Inflammatory macrophage treated with lipopolysaccharide for 4 hours (primary cell): ENCODE measurements around the gene ACMSD.
"Not testable (repeated sequence)": the region's sequence is repeated elsewhere in the genome, so short reads cannot be mapped to it uniquely, and the experiment has no call there.

Source experiments
- DNase-seq: peaks from one replicate; pipeline ENCODE4 v3.0.0-alpha.2; 2020

The ACMSD gene

DNA sequence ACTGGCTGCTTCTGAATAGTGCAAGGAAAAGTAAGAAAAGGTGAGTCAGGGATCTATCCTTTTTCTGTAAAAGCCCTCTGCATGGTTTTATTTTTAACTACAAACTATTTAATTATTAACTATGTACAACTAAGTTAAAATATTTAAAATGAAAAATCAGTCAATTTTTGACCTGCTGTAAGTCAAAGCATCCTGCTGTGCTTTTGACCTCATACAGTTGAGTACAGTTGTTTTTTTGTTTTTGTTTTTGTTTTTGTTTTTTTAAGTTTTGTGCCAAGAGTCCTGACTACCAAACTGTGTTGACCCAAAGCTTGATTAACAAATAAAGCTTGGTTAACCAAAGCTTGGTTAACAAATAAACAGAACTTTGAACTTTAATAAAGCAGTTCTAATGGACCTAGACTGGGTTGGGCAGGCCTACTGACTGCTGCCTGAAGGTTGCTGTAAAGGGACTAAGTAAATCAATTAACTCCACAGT is at the start of gene ACMSD:
Gene ACMSD, plus strand, starts transcription at position 474 of the 478 bp plus-strand sequence. CDS start 67 bp downstream, outside the sequence.
- DNase-seq: no peak

DNA sequence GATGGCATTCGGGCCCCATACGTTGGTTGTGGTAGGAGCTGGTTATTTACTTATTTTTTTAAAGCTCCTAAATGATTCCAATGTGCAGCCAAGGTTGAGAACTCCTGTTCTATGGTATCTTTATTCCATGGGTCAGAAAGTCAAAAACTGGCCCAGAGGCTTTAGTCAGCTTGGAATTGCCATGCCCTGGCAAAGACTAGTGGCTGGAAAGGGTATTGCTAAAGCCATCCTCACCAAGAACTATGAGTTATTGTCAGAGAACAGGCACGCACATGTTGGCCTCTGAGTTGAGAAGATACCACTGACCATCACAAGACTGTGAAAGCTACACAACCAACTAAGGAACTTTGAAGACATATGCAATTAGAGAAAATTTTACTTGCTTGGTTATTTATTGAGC is 47.9 kb upstream of the ACMSD start:
- no peak for DNase-seq

DNA sequence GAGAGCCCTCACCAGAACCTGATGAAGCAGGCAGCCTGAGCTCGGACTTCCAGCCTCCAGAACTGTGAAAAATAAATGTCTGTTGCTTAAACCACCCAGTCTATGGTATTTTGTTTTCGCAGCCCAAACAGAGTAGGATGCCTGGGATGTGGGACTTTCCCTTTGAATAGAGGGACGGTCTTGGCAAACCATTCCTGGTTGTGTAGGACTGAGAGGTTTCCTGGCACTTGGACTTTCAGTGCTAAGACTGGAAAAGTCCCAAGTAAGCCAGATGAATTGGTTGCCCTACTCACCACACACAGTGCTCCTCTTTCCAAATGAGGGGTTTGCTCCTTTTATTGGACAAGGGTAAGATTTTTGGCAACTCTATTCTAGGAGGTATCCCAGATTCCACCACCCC is 46.8 kb upstream of the ACMSD start:
- DNase-seq: no peak

GRCh38 chr2:134792186-134792585 is 46.2 kb upstream of the ACMSD start:
- no peak for DNase-seq

DNA sequence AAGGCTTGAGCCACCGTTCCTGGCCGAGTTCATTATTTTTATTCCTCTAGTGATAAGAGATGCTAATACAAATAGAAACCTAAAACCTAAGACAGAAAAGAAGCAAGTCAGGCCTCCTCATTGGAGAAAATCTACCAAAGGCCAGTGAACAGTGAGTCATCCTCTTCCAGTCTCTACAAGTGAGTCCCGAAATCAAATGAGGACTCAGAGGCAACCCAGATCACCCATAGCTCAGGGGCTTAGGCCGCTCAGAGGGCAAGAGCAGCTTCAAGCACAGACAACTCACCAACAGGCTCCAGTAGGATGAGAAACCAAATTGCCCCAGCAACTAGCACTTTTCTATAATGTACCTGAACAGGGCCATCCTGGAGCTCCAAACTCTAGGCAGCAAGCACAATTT is 42.7 kb upstream of the ACMSD start:
- no peak for DNase-seq

GRCh38 chr2:134796373-134796772 is 42.0 kb upstream of the ACMSD start:
- no peak for DNase-seq

- DNase-seq: no peak
These were observed 38.5 kb upstream of the ACMSD start for GRCh38 chr2:134799936-134800335.

DNA sequence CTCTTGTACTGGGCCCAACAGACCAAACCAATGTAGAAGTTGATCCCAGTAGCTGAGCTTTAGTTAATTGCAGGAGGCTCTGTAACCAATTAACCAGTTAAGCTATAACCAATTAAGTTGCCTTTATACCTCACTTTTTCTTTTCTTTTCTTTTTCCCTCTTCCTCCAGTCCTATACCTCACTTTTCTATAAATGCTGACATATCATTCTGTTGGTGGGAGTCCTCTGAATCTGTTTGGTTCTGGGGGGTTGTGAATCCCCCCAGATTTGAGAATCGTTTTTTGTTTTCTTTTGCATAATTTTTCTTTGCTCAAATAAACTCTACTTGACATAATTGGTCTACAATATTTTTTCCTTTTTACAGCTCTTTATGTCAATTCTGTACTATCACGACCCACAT is 38.1 kb upstream of the ACMSD start:
- no peak for DNase-seq

DNA sequence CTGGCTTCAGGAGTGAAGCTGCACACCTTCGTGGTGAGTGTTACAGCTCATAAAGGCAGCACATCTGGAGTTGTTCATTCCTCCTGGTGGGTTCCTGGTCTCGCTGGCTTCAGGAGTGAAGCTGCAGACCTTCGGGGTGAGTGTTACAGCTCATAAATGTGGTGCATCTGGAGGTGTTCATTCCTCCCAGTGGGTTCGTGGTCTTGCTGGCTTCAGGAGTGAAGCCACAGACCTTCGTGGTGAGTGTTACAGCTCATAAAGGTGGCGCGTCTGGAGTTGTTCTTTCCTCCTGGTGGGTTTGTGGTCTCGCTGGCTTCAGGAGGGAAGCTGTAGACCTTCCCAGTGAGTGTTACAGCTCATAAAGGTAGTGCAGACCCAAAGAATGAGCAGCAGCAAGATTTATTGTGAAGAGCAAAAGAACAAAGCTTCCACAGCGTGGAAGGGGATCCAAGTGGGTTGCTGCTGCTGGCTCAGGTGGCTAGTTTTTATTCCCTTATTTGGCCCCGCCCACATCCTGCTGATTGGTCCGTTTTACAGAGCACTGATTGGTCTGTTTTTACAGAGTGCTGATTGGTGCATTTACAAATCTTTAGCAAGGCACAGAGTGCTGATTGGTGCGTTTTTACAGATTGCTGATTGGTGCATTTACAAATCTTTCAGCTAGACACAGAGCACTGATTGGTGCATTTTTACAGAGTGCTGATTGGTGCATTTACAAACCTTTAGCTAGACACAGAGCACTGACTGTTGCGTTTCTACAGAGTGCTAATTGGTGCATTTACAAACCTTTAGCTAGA is 34.6 kb upstream of the ACMSD start:
- not testable (repeated sequence) for DNase-seq

GRCh38 chr2:134815741-134816140 is 22.7 kb upstream of the ACMSD start:
- no peak for DNase-seq

DNA sequence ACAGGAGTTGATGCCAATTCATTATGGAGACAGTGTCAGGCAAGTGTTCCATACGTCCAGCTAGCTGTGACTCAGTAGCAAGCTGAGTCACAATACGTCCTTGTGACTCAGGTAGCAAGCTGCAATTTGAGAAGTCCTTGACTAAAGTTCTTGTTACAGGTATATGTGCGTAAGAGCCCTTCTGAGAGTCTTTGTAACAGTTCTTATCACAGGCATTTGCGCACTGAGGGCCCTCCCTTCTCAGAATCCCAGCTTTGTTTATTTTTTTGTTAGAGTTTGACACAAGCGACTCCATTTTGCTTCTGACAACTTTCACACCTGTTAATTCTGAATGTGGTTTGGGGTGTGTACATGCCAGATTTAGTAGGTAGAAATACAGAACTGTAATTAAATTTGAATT is 20.1 kb upstream of the ACMSD start:
- no peak for DNase-seq

DNA sequence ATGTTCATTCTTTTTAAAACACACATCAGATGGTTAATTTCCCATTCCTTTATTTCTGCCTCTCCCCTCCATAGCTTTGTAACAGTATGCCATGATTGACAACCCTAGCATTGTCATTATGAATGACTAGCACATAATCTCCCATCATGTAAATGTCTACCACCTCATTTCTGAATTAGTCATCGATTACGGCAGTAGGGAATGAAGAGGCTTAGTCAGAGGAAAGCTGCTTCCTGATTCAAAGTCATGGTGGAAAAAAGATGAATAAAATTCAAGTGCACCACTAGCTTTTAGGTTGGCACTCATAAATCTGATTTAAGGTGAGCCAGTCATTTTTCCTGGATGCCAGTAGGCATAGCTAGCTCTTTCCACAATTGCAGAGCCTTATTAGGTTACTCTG is 19.1 kb upstream of the ACMSD start:
- DNase-seq: peak; percentile 18

DNA sequence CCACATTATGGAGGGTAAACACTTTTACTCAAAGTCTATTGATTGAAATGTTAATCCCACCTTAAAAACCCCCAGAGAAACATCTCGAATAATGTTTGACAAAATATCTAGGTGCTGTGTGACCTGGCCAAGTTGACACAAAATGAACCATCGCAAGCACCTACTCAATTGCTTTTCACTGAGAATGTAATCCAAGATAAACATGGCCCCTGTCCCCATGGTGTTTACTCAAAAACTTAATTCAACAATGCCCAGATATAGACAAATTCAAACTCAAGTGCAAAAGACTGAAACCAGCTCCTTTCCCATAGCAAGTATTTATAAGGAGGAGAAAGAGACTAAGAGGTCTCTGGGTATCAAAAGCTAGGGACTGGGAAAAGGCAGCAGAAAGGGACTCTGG is 15.0 kb upstream of the ACMSD start:
- DNase-seq: no peak

DNA sequence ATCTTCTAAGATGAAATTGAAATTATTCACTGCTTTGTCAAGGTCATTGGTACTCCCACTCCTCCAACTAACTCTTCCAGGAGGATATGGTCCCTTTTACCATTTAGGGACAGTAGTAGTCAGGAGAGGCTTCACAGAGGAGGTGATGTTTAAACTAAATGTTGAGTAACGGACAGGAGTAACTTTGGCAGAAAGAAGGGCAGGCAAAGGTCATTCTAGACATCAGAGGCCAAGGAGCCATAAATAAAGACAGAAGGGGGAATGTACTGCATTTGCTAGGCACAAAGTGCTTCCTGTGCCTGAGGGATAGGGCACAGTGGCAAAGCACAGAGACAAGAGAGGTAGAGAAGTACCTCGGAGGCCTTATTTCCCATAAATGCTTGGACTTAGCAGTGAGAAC is 14.6 kb upstream of the ACMSD start:
- DNase-seq: no peak

DNA sequence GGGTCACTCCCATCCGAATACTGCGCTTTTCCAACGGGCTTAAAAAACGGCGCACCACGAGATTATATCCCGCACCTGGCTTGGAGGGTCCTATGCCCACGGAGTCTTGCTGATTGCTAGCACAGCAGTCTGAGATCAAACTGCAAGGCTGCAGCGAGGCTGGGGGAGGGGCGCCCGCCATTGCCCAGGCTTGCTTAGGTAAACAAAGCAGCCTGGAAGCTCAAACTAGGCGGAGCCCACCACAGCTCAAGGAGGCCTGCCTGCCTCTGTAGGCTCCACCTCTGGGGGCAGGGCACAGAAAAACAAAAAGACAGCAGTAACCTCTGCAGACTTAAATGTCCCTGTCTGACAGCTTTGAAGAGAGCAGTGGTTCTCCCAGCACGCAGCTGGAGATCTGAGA is 12.7 kb upstream of the ACMSD start:
- not testable (repeated sequence) for DNase-seq

GRCh38 chr2:134835471-134835870 is 2.9 kb upstream of the ACMSD start:
- DNase-seq: no peak

DNA sequence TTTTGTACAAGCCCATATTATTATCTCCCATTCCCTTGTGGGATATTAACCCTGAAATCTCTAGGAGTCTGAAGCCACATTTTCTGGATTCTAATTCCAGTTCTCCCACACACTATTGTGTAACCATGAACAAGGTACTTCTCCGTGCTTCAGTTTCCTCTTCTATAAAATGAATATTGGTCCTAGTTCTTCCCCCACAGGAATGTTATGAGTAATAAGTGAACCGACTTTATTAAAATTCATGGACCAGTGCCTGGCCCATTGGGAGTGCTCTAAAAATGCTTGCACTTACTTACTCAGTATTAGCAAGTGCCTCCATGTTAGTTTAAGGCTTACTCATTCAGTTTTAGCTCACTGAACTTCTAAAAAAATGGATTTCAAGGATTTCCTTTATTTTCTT is 1.4 kb upstream of the ACMSD start:
- DNase-seq: peak; percentile 1

GRCh38 chr2:134839649-134840048 is 1.2 kb downstream of the ACMSD start:
- DNase-seq: no peak

DNA sequence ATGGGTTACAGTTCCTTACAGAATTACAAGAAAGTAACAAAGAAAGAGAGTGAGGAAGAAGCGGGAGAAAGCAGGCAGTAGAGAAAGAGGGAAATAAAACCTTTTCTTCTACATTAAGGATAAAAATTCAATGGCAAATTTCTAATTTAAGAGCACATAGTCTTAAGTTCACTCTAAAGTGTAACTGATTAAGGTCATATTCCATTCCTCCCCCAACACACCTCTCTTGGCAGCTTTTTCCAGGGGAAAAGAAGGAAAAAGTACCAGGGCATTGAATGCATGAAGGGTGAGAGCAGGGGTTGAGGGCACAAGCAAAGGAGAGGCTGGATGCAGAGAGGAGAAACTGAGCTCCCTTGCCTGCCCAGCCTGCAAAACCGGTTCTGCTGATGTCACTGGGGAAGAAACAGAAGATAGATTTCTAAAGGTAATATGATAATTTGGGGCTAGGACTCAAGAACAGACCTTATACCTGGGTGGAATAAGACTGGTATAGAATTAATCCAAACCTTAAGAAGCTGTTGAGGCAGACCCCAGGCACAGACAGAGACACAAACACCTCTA is 4.6 kb downstream of the ACMSD start:
- DNase-seq: no peak

DNA sequence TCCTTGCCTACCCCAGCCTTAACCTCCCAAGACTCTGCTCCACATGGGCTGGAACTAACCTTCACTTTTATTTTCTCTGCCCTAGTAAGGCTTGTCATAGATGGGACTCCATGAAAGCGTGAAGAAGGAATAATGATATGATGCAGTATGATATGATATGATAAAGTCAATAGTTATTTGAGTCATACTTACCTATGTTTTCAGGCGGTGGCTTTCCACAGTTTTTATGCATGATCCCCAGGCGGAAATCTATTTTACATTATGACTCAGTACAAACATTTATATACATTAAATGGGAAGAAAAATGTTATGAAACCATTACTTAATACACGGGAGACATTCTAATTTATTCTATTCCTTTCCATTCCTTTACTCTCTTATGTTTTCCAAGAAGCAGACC is 5.6 kb downstream of the ACMSD start:
- no peak for DNase-seq

DNA sequence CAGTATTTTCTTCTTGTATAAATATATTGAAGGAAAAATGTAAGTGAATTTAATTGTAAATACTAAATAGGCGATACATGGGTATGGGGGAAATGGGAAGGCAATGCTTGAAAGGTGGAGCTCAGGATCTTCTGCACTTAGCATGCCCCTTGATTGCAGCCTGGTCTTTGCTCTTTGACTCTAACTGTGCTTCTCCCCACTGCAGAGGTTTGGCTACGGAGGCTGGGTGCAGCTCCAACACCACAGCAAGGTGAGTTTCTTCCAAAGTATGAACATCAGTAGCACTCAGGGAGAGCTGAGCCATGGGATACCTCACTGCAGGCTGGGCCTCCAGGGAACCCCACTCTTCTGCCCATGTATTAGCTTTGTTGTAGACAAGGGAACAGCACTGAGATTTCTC is 6.6 kb downstream of the ACMSD start:
- no peak for DNase-seq

DNA sequence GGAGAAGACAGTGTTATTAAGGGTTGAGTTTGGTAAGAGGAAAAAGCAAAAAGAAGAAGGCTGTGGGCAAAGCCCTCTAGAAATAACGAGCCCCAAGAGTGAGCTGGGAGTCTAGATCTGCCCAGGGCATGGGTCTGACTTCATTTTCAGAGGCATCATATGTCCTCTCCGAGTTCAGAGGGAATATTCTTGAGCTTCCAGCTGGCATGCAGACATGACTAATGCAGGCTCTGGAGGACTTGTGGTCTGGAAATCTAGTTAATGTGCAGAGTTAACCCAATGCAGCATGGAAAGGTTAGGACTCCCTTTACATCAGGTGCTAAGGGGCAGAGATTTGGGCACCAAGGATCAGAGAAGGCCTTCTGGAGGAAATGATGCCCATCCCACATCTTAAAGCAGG is 7.3 kb downstream of the ACMSD start:
- no peak for DNase-seq

DNA sequence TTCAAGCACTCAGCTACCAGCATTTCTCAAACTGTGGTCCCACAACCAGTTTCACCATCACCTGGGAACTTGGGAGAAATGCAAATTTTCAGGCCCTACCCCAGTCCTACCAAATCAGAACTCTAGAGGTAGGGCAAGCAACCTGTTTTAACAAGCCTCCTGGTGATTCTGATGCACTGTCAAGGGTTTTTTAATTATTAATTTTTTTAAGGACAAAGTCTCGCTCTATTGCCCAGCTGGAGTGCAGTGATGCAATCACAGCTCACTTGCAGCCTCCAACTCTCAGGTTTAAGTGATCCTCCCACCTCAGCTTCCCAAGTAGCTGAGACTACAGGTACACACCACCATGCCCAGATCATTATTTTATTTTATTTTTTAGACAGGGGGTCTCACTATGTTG is 7.8 kb downstream of the ACMSD start:
- DNase-seq: no peak

GRCh38 chr2:134847582-134847981 is 9.2 kb downstream of the ACMSD start:
- DNase-seq: not testable (repeated sequence)

DNA sequence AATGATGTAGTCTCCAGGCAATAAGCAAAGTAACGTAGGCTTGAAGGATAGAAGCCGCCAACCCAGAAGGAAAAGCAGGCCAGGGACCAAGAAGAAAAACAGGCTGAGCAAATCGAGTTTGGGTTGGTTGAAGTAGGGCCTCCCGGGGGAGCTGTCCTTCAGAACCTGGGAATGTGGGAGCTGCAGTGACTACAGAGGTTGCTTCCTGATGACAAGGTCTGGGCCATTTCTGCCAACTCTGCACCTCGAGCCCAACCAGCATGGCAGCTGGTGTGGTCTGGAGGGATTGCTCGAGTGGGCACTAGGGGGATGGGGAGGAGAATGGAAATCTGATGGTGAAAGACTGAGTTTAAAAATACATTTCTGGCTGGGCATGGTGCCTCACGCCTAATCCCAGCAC is 14.1 kb downstream of the ACMSD start:
- no peak for DNase-seq
